GM23248 (cell line): ENCODE measurements around the gene TPR. TPM values are rescaled to one million over a fixed set of nuclear protein-coding genes. Genes with fewer than 3 reads are reported as not detected.

Experiments
- DNase-seq: peaks from one replicate; pipeline ENCODE4 v3.0.0-alpha.2; 2015
- H2AFZ ChIP-seq: fragments of 200-600 bp; sonication (generic); 2 replicates; pipeline ENCODE4 v1.6.1; 2016; ENCODE audit warnings: antibody characterized with exemption
- H3F3A ChIP-seq: fragments of 200-600 bp; sonication (generic); 2 replicates; pipeline ENCODE4 v1.6.1; 2016; ENCODE audit warnings: mild to moderate bottlenecking, antibody characterized with exemption, mixed run types; ENCODE audit not compliant: insufficient read depth
- H3K27ac ChIP-seq: fragments of 200-600 bp; sonication (generic); 2 replicates; pipeline ENCODE4 v1.5.1; 2016; ENCODE audit warnings: mild to moderate bottlenecking
- H3K27me3 ChIP-seq: fragments of 200-600 bp; sonication (generic); replicated peaks from 2 replicates; pipeline ENCODE4 v1.6.1; 2016; ENCODE audit warnings: mild to moderate bottlenecking; ENCODE audit not compliant: insufficient read depth
- H3K36me3 ChIP-seq: fragments of 200-600 bp; sonication (generic); 2 replicates; pipeline ENCODE4 v1.6.1; 2016; ENCODE audit warnings: low read depth, mild to moderate bottlenecking
- H3K4me1 ChIP-seq: fragments of 200-600 bp; sonication (generic); 2 replicates; pipeline ENCODE4 v1.6.1; 2016; ENCODE audit warnings: mild to moderate bottlenecking; ENCODE audit not compliant: insufficient read depth
- H3K4me2 ChIP-seq: fragments of 200-600 bp; sonication (generic); one replicate; pipeline ENCODE4 v1.6.1; 2016; ENCODE audit warnings: mild to moderate bottlenecking; ENCODE audit not compliant: unreplicated experiment
- H3K4me3 ChIP-seq: fragments of 200-600 bp; sonication (generic); 2 replicates; pipeline ENCODE4 v1.5.1; 2016; ENCODE audit warnings: mild to moderate bottlenecking
- H3K79me2 ChIP-seq: fragments of 200-600 bp; sonication (generic); 2 replicates; pipeline ENCODE4 v1.6.1; 2016; ENCODE audit warnings: mild to moderate bottlenecking; ENCODE audit not compliant: insufficient read depth
- H3K9ac ChIP-seq: fragments of 200-600 bp; sonication (generic); 2 replicates; pipeline ENCODE4 v1.6.1; 2016; ENCODE audit warnings: mild to moderate bottlenecking
- H3K9me2 ChIP-seq: fragments of 200-600 bp; sonication (generic); 2 replicates; pipeline ENCODE4 v1.6.1; 2016; ENCODE audit warnings: mixed run types, mild to moderate bottlenecking, moderate library complexity; ENCODE audit not compliant: insufficient read depth
- H3K9me3 ChIP-seq: fragments of 200-600 bp; sonication (generic); one replicate; pipeline ENCODE4 v1.6.1; 2017; ENCODE audit warnings: low read depth
- H4K20me1 ChIP-seq: fragments of 200-600 bp; sonication (generic); 2 replicates; pipeline ENCODE4 v1.6.0; 2016; ENCODE audit not compliant: insufficient read depth
- EZH2 ChIP-seq: fragments of 200-600 bp; sonication (generic); IDR thresholded peaks from 2 replicates; pipeline ENCODE4 v1.6.1; 2018; ENCODE audit warnings: antibody characterized with exemption, mild to moderate bottlenecking; ENCODE audit not compliant: insufficient read depth, poor library complexity, severe bottlenecking
- EZH2phosphoT487 ChIP-seq: fragments of 200-600 bp; sonication (generic); IDR thresholded peaks from 2 replicates; pipeline ENCODE4 v1.6.1; 2018; ENCODE audit warnings: antibody characterized with exemption, moderate library complexity, mild to moderate bottlenecking, low read depth; ENCODE audit not compliant: insufficient read depth
- WGBS, 2 experiments: methylation state at CpG; one replicate each; pipeline ENCODE4 v1.1.6; 2015 to 2017; ENCODE audit warnings: low lambda C conversion rate in 2 of 2, low coverage in 1 of 2; ENCODE audit errors: missing lambda C conversion rate in 2 of 2; 5-methylcytosine and 5-hydroxymethylcytosine counted together
- in situ Hi-C: fragments of 300-500 bp; cut with MboI; formaldehyde crosslinking; loops from 2 replicates; pipeline ENCODE4 v1.15.0; 2020
- polyA plus RNA-seq: library from polyadenylated mRNA; unstranded; fragments of >200 nt; fragmentation: Nextera tagmentation; extraction: Ambion mirVana; gene quantifications from 2 replicates; pipeline ENCODE4 v1.2.1, GENCODE V29; 2016
- total RNA-seq: library from RNA; depleted of rRNA; stranded (reverse); fragments of >200 nt; shearing (Covaris generic); gene quantifications from 2 replicates; pipeline ENCODE4 v1.2.3, GENCODE V29; 2014

TPR gene
- total and polyA plus RNA-seq, 2 experiments from 2014 or later, result 46.2 to 98.2 TPM

DNA sequence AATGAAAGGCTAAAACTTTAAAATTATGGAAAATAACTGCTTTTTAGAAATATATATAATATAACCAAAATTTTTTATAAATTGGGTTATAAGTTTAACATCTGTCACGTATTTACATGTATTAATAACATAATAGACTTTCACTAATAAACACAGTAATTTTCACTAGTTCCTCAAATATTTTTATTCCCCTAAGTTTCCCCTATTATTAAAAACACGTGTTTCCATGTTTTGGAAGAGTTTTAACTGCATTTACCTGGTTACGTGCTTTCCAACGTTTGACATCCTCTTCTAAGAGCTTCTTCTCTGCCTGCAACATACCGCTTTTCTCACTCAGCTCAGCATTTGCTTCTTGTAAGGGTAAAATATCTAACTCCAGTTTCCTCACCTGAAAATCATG lies 34.3 kb downstream of the TPR start:
- Histone ChIP-seq H3K9me3 (no peaks in the 10 kb centered on the region), H3K27ac (no peak overlapping the region), H2AFZ (no peak overlapping the region), H3K79me2 (no peaks in the 10 kb centered on the region), H3K9ac (no peak overlapping the region), H3K4me2 (no peak overlapping the region), H3K27me3 (no peaks in the 10 kb centered on the region), H4K20me1 (no peaks in the 10 kb centered on the region), H3K36me3 (peaks cover 92% of the 10 kb centered on the region), H3F3A (peaks cover 11% of the 10 kb centered on the region; the same call in 1 of the 2 replicates), H3K4me3 (no peak overlapping the region), H3K9me2 (no peaks in the 10 kb centered on the region), H3K4me1 (no peaks in the 10 kb centered on the region)
- in situ Hi-C loops, result no loop called here
- WGBS, 2 experiments, result 90 to 93% methylated on average over 5 of the region's 5 CpGs
- TF ChIP-seq EZH2phosphoT487 (no peak), EZH2 (no peak)
- DNase-seq, result no peak

DNA sequence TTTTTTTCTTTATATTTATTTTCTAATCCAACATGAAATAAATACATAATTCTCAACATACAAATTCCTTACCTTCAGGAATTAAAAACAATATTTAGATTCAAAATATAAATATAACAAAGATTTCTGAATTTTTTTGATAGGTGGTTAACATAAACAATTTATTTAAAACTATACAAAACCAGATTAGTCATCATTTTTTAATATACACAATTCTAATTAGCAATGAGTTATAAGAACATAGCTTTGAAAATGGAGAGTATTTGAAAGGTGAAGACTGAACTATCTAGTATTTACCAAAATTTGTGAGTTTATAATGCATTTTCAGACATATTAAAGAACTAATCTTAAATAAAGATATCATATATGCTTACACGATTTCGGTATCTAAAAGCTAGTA lies 37.5 kb downstream of the TPR start:
- Histone ChIP-seq H3K9me3 (no peaks in the 10 kb centered on the region), H2AFZ (no peak overlapping the region), H3K4me2 (no peak overlapping the region), H3K9me2 (no peaks in the 10 kb centered on the region), H3K4me3 (no peak overlapping the region), H3K4me1 (no peaks in the 10 kb centered on the region), H4K20me1 (no peaks in the 10 kb centered on the region), H3F3A (peaks cover 9% of the 10 kb centered on the region; the same call in 1 of the 2 replicates), H3K27me3 (no peaks in the 10 kb centered on the region), H3K27ac (no peak overlapping the region), H3K9ac (no peak overlapping the region), H3K36me3 (peaks cover 92% of the 10 kb centered on the region), H3K79me2 (no peaks in the 10 kb centered on the region)
- no peak for DNase-seq
- 95 to 96% methylated on average over 2 of the region's 2 CpGs for WGBS, 2 experiments
- in situ Hi-C loops, result no loop called here
- TF ChIP-seq EZH2phosphoT487, result no peak
- no peak for TF ChIP-seq EZH2

DNA sequence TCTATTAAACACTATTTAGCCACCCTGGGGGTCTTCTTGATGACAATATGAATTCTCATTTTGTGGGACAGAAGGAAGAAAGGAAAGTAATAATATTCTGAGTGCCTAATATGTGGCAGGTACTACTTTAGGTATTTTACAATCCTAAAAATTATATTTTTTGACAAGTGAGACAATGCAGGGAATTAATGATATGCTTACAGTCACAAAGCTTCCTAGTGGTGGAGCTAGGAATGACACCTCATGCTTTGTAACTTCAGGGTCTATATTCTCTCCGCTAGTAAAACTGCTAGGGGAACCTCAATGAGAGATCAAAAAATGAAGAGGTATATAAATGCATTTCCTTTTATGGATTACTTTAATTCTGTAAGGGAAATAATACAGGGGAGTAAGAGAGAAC lies 44.3 kb downstream of the TPR start:
- no peak overlapping the region for H3K4me3 ChIP-seq
- no peaks in the 10 kb centered on the region for H3K9me3 ChIP-seq
- H3K9ac ChIP-seq, result no peak overlapping the region
- no peaks in the 10 kb centered on the region; the same call in 1 of the 2 replicates for H3K4me1 ChIP-seq
- H3K27ac ChIP-seq, result no peak overlapping the region
- peak; percentile 7 for DNase-seq
- H3K79me2 ChIP-seq, result 0 out of 2 replicates have a peak, but pooled peaks cover 5% of the 10 kb centered on the region
- TF ChIP-seq EZH2phosphoT487 (no peak), EZH2 (no peak)
- H3K4me2 ChIP-seq, result no peak overlapping the region
- H3K27me3 ChIP-seq, result no peaks in the 10 kb centered on the region
- H3K9me2 ChIP-seq, result no peaks in the 10 kb centered on the region
- no peaks in the 10 kb centered on the region for H4K20me1 ChIP-seq
- in situ Hi-C loops, result no loop called here
- H2AFZ ChIP-seq, result no peak overlapping the region
- no peaks in the 10 kb centered on the region for H3F3A ChIP-seq
- peaks cover 87% of the 10 kb centered on the region for H3K36me3 ChIP-seq
- 86 to 97% methylated on average over 1 of the region's 1 CpG for WGBS, 2 experiments

DNA sequence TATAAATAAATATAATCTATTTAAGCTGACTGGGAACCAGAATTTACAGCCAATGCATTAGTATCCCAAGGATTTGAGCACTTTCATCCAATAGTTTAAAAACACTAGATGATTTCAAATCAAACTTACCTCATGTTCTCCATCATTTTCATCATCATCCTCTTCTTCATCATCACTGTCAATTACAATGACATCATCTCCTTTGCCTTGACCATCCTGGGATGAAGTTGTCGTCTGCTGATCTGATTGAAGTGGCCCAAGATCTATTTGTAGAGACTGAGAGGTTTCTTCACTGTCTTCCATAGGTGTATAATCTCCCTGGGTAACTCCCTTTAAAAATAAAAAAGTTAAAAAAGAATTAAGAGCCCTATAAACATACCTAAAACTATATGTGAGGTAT lies 47.7 kb downstream of the TPR start:
- WGBS, 2 experiments, result 78 to 83% methylated on average over 1 of the region's 1 CpG

More for the DNA sequence above, 47.7 kb downstream of the TPR start:
- H3F3A ChIP-seq, result no peaks in the 10 kb centered on the region
- H3K4me2 ChIP-seq, result no peak overlapping the region
- in situ Hi-C loops, result no loop called here
- H4K20me1 ChIP-seq, result no peaks in the 10 kb centered on the region
- H3K27ac ChIP-seq, result no peak overlapping the region
- peaks cover 79% of the 10 kb centered on the region for H3K36me3 ChIP-seq
- DNase-seq, result no peak
- no peaks in the 10 kb centered on the region for H3K27me3 ChIP-seq
- no peaks in the 10 kb centered on the region; the same call in 1 of the 2 replicates for H3K4me1 ChIP-seq
- TF ChIP-seq EZH2phosphoT487 (no peak), EZH2 (no peak)
- no peaks in the 10 kb centered on the region for H3K9me2 ChIP-seq
- H3K9me3 ChIP-seq, result no peaks in the 10 kb centered on the region
- no peak overlapping the region for H2AFZ ChIP-seq
- H3K4me3 ChIP-seq, result no peak overlapping the region
- 0 out of 2 replicates have a peak, but pooled peaks cover 5% of the 10 kb centered on the region for H3K79me2 ChIP-seq
- no peak overlapping the region for H3K9ac ChIP-seq
